HG03565 (cell line): ENCODE measurements around the gene SMIM26.

Experiments used
- ATAC-seq: cut with Tn5 transposase; IDR thresholded peaks from one replicate; pipeline ENCODE4 v1.9.1; 2021; ENCODE audit warnings: mild to moderate bottlenecking, moderate library complexity; ENCODE audit not compliant: unreplicated experiment

SMIM26 gene

GRCh38 chr20:18578581-18578980 is 11.3 kb downstream of the SMIM26 start:
- no peak for ATAC-seq

GRCh38 chr20:18580012-18580411 is 12.8 kb downstream of the SMIM26 start:
- no peak for ATAC-seq

GRCh38 chr20:18585134-18585533 is 17.9 kb downstream of the SMIM26 start:
- no peak for ATAC-seq

- peak; percentile 74 for ATAC-seq
These were observed 20.7 kb downstream of the SMIM26 start, which contains the start of gene DTD1 for GRCh38 chr20:18587665-18588573. TSS of gene DTD1 (plus strand) at chr20:18588054. CDS start at chr20:18588073, 19 bp downstream.

GRCh38 chr20:18588574-18588933 is 21.3 kb downstream of the SMIM26 start:
- no peak for ATAC-seq

- ATAC-seq, result no peak
These were observed 22.9 kb downstream of the SMIM26 start for GRCh38 chr20:18589941-18590674.

GRCh38 chr20:18596270-18596669 is 29.0 kb downstream of the SMIM26 start:
- no peak for ATAC-seq

GRCh38 chr20:18609741-18610140 is 42.5 kb downstream of the SMIM26 start:
- no peak for ATAC-seq

- no peak for ATAC-seq
These were observed 44.3 kb downstream of the SMIM26 start for GRCh38 chr20:18611492-18611891.

GRCh38 chr20:18613553-18613952 is 46.3 kb downstream of the SMIM26 start:
- no peak for ATAC-seq

GRCh38 chr20:18614244-18614643 is 47.0 kb downstream of the SMIM26 start:
- ATAC-seq, result no peak

GRCh38 chr20:18615020-18615650 is 47.9 kb downstream of the SMIM26 start:
- ATAC-seq, result no peak
